OCI-LY3 (cell line): Measurements from ENCODE around the gene EBNA1BP2.
"Not testable (repeated sequence)": the region's sequence is repeated elsewhere in the genome, so short reads cannot be mapped to it uniquely, and the experiment has no call there.

Experiments
- H2AFZ ChIP-seq: fragments of 200-600, 300-600 bp; shearing (Covaris generic); 2 replicates; pipeline ENCODE4 v1.6.0; 2014; ENCODE audit warnings: antibody characterized with exemption, low read depth, low read length
- H3K27ac ChIP-seq: fragments of 200-600, 300-600 bp; sonication (generic); 2 replicates; pipeline ENCODE4 v1.5.1; 2014; ENCODE audit warnings: mild to moderate bottlenecking, low read length, moderate library complexity, mixed read lengths
- H3K27me3 ChIP-seq: fragments of 200-600, 300-600 bp; sonication (generic); 2 replicates; pipeline ENCODE4 v1.6.1; 2014; ENCODE audit warnings: low read depth, low read length, mixed read lengths
- H3K36me3 ChIP-seq: fragments of 200-600, 300-600 bp; sonication (generic); replicated peaks from 2 replicates; pipeline ENCODE3; 2014; ENCODE audit warnings: low read depth, low read length, mixed read lengths
- H3K4me1 ChIP-seq: fragments of 300-600, 200-600 bp; sonication (generic); 2 replicates; pipeline ENCODE4 v1.6.1; 2014; ENCODE audit warnings: low read length, mixed read lengths
- H3K4me2 ChIP-seq: fragments of 200-600, 300-600 bp; sonication (generic); 2 replicates; pipeline ENCODE4 v1.6.1; 2014; ENCODE audit warnings: low read length, mixed read lengths
- H3K4me3 ChIP-seq: fragments of 300-600, 200-600 bp; sonication (generic); 2 replicates; pipeline ENCODE4 v1.5.1; 2014; ENCODE audit warnings: antibody characterized with exemption, mild to moderate bottlenecking, low read length, moderate library complexity
- H3K79me2 ChIP-seq: fragments of 300-600, 200-600 bp; shearing (Covaris generic); 2 replicates; pipeline ENCODE4 v1.6.1; 2014; ENCODE audit warnings: mild to moderate bottlenecking, low read length, mixed read lengths
- H3K9ac ChIP-seq: fragments of 300-600, 200-600 bp; shearing (Covaris generic); 2 replicates; pipeline ENCODE4 v1.6.0; 2014; ENCODE audit warnings: mild to moderate bottlenecking, low read length, moderate library complexity
- H3K9me3 ChIP-seq: fragments of 200-600, 300-600 bp; shearing (Covaris generic); 2 replicates; pipeline ENCODE4 v1.6.1; 2014; ENCODE audit warnings: low read length, mixed read lengths; ENCODE audit not compliant: insufficient read depth
- H4K20me1 ChIP-seq: fragments of 200-600, 300-600 bp; sonication (generic); 2 replicates; pipeline ENCODE4 v1.6.1; 2016; ENCODE audit warnings: low read length, mixed read lengths; ENCODE audit not compliant: insufficient read depth
- EZH2phosphoT487 ChIP-seq: fragments of 200-600 bp; shearing (Covaris generic); IDR thresholded peaks from 2 replicates; pipeline ENCODE4 v1.6.1; 2018; ENCODE audit warnings: antibody characterized with exemption, mixed run types, low read depth
- TF ChIP-seq, protein P1 (sequence below): fragments of 200-600, 300-600 bp; sonication (generic); IDR thresholded peaks from 2 replicates; pipeline ENCODE4 v1.5.1; 2014; ENCODE audit warnings: antibody characterized with exemption, low read length, low read depth

Gene EBNA1BP2

DNA sequence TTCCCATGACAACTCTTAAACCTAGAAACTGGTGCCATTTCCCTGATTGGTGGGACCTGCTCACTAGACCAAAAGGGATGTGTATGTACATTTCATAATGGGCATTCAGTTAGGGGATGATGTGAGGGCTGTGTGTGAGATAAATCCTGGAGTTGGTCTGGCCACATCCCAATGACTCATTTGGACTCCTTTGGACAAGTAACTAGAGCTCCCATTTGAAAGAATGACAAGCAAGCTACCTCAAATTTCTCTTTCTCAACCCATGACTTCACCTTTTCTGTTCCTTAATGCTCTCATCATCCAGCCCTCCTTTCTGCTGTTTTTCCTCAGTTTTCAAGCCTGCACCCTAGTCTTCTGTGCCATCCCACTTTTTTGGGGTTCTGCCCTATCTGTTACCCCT is 27.9 kb downstream of the EBNA1BP2 start:
- Histone ChIP-seq H3K9ac (no peak overlapping the region), H3K36me3 (no peaks in the 10 kb centered on the region), H4K20me1 (no peaks in the 10 kb centered on the region), H3K27ac (no peak overlapping the region), H3K27me3 (peaks cover 5% of the 10 kb centered on the region; the same call in 1 of the 2 replicates), H3K4me1 (no peaks in the 10 kb centered on the region), H3K79me2 (no peaks in the 10 kb centered on the region), H3K9me3 (no peaks in the 10 kb centered on the region), H3K4me2 (no peak overlapping the region), H2AFZ (no peak overlapping the region), H3K4me3 (no peak overlapping the region)
- TF ChIP-seq, protein P1, sequence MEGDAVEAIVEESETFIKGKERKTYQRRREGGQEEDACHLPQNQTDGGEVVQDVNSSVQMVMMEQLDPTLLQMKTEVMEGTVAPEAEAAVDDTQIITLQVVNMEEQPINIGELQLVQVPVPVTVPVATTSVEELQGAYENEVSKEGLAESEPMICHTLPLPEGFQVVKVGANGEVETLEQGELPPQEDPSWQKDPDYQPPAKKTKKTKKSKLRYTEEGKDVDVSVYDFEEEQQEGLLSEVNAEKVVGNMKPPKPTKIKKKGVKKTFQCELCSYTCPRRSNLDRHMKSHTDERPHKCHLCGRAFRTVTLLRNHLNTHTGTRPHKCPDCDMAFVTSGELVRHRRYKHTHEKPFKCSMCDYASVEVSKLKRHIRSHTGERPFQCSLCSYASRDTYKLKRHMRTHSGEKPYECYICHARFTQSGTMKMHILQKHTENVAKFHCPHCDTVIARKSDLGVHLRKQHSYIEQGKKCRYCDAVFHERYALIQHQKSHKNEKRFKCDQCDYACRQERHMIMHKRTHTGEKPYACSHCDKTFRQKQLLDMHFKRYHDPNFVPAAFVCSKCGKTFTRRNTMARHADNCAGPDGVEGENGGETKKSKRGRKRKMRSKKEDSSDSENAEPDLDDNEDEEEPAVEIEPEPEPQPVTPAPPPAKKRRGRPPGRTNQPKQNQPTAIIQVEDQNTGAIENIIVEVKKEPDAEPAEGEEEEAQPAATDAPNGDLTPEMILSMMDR = no peak
- TF ChIP-seq EZH2phosphoT487 = no peak

DNA sequence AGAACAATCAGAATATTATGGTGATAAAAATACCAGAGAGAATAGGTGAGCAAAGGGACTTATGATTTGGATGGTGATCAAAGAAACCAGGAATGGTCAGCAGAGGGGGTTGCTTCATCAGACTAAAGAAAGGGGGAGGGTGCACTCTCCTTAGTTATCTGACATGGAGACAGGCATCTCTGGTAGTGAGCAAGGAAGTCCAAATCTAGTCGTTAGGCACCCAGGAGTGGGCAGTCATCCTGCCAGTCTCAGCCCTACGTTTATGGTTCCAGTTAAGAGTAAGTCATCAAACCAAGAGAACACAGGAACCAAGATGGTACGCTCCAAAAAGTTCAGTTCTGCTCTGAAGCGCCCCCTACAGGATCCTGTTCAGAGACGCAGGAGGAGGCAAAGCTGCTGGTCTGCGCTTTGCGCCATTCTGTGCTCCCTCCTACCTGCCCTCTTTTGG is 28.6 kb downstream of the EBNA1BP2 start:
- no peak overlapping the region for H2AFZ ChIP-seq

DNA sequence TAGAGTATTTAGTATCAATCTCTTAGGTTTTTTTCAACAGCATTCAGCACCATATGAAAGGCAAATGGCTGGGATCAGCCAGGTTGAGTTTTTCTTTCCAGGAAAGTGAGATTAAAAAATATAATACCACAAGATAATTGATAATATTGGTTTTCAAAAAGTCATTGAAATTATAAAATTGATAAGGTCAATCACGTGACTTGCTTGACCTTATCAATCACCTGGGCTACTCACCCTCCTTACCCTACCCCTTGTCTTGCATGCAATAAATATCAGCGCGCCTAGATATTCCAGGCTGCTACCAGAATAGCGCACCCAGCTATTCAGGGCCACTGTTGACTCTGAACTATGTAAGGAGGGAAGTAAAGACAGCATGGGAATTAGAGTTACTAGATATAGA is 31.5 kb downstream of the EBNA1BP2 start:
- no peak for TF ChIP-seq EZH2phosphoT487
- TF ChIP-seq, protein P1 = no peak
- H3K9me3 ChIP-seq = no peaks in the 10 kb centered on the region

More for the DNA sequence above, 28.6 kb downstream of the EBNA1BP2 start:
- no peak overlapping the region for H3K27ac ChIP-seq
- H3K27me3 ChIP-seq = peaks cover 5% of the 10 kb centered on the region; the same call in 1 of the 2 replicates
- H3K9ac ChIP-seq = no peak overlapping the region
- H3K4me1 ChIP-seq = no peaks in the 10 kb centered on the region
- H3K4me2 ChIP-seq = no peak overlapping the region
- no peaks in the 10 kb centered on the region for H3K79me2 ChIP-seq
- TF ChIP-seq, protein P1 = peak; percentile 47
- no peak for TF ChIP-seq EZH2phosphoT487
- no peaks in the 10 kb centered on the region for H4K20me1 ChIP-seq
- H3K4me3 ChIP-seq = no peak overlapping the region
- H3K36me3 ChIP-seq = no peaks in the 10 kb centered on the region
- no peaks in the 10 kb centered on the region for H3K9me3 ChIP-seq

DNA sequence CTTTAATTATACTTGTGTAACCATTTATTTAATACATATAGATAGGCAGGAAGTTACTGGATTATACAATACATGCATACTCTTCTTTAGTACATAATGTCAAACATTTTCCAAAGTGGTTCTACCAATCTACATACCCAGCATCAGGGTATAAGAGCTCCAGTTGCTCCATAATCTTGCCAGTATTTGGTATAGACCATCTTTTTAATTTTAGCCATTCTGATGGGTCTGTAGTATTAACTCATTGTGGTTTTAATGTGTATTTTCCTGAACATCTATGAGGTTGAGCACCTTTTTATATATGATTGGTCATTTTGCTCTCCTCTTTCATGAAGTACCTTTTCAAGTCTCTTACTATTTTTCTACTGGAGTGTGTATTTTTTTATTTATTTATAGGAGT is 32.1 kb downstream of the EBNA1BP2 start:
- H3K36me3 ChIP-seq = no peaks in the 10 kb centered on the region
- H3K9ac ChIP-seq = no peak overlapping the region
- TF ChIP-seq EZH2phosphoT487 = no peak
- TF ChIP-seq, protein P1 = no peak
- no peak overlapping the region for H3K4me2 ChIP-seq
- no peak overlapping the region for H3K27ac ChIP-seq
- H3K27me3 ChIP-seq = no peaks in the 10 kb centered on the region
- no peak overlapping the region for H3K4me3 ChIP-seq
- H3K9me3 ChIP-seq = no peaks in the 10 kb centered on the region
- no peaks in the 10 kb centered on the region for H3K79me2 ChIP-seq
- no peak overlapping the region for H2AFZ ChIP-seq
- H4K20me1 ChIP-seq = no peaks in the 10 kb centered on the region
- no peaks in the 10 kb centered on the region for H3K4me1 ChIP-seq

More for the DNA sequence above, 31.5 kb downstream of the EBNA1BP2 start:
- H3K9ac ChIP-seq = no peak overlapping the region
- H3K27me3 ChIP-seq = peaks cover 1% of the 10 kb centered on the region; the same call in 1 of the 2 replicates
- no peak overlapping the region for H3K4me2 ChIP-seq
- no peak overlapping the region for H3K4me3 ChIP-seq
- H3K79me2 ChIP-seq = no peaks in the 10 kb centered on the region
- H4K20me1 ChIP-seq = no peaks in the 10 kb centered on the region
- H3K4me1 ChIP-seq = no peaks in the 10 kb centered on the region
- H2AFZ ChIP-seq = no peak overlapping the region
- H3K27ac ChIP-seq = no peak overlapping the region
- no peaks in the 10 kb centered on the region for H3K36me3 ChIP-seq

DNA sequence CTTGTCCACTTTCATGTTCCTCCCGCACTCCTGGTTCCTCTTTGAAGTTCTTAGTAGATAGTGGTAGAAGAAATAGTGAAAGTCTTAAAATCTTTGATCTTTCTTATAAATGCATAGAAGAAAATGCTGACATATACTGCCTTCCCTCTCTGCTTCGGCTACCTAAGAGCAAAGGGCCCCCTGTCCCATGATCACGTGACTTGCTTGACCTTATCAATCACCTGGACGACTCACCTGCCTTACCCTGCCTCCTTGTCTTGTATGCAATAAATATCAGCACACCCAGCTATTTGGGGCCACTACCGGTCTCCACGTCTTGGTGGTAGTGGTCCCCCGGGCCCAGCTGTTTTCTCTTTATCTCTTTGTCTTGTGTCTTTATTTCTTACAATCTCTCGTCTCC is 32.8 kb downstream of the EBNA1BP2 start:
- not testable (repeated sequence) for H3K27ac ChIP-seq, H2AFZ ChIP-seq, H3K36me3 ChIP-seq, H3K27me3 ChIP-seq, H4K20me1 ChIP-seq, H3K4me3 ChIP-seq, H3K9ac ChIP-seq, H3K79me2 ChIP-seq, H3K4me2 ChIP-seq, H3K4me1 ChIP-seq, H3K9me3 ChIP-seq
